Measurements from ENCODE around the gene BCAN. TPM values are rescaled to one million over a fixed set of nuclear protein-coding genes. Genes with fewer than 3 reads are reported as not detected.
A peak's percentile ranks its signal among the peaks of the same experiment; 100 is the strongest.

The BCAN gene
- total RNA-seq, 1 experiment from 2014 or later, result 1.2 TPM

DNA sequence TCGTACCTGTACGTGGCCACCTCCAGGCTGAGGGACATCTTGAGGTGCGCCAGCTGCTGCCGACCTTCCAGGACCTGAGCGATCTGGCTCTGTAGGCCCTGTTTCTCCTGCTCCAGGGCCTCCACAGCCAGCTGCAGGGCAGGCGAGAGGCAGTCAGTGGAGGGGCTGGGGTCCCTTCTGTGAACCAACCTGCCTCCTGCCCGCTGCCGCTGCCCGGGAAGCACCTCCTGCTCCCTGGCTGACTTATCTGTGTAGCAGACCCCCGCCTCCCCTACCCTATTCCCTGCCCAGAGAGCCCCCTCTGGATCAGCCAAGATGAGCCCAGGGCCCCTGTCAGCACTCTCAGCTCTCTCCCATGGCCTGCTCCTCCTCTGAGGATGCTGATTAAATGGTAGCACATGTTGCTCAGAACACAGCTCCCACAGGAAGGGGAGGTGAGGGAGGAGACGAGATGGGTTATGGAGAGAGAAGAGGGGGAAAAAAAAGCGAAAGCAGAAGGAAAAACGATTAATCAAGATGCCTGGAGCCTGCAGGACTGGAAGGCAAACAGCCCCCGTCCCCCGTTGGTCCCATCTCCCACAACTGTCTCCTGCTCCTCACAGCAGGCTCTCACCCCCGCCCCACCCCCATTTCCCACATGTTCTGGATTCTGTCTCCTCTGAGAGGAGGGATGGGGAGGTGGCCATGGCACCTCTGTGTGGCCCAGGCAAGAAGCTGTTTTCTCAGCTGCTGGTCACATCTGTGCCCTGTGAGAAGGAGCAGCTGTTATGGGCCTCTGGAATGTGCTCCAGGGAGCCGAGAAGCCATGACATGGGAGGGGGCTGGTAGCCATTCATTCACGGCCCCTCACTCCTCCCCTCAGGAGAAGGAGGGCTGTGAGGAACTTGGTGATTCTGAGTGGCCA lies 33.5 kb downstream of the BCAN start:
- no peak overlapping the region for H3K56ac ChIP-seq (ENCODE audit: insufficient read length, low read depth, low read length)
- H3K9me3 ChIP-seq (ENCODE audit: control insufficient read depth, low read depth, low read length), result no peaks in the 10 kb centered on the region
- H3K27ac ChIP-seq (ENCODE audit: insufficient read length, low read depth, low read length), result no peak overlapping the region
- Mint-ChIP-seq H3K4me3 (peak overlapping the region; percentile 81 to 86), H3K36me3 (ENCODE audit: insufficient read depth in 1 of 3, low read depth in 3 of 3) (peaks cover 35 to 48% (median 38%) of the 10 kb centered on the region in 3 experiments), H3K27me3 (ENCODE audit: low read depth) (peaks cover 23% of the 10 kb centered on the region), H3K9me3 (peaks cover 2 to 3% of the 10 kb centered on the region in 2 experiments; a peak in 3 of 5 replicates), H3K4me1 (peaks cover 55 to 64% of the 10 kb centered on the region in 2 experiments), H3K27ac (peak overlapping the region; percentile 70 to 100 (median 86); a peak in 6 of 7 replicates)
- TF ChIP-seq, protein P1, sequence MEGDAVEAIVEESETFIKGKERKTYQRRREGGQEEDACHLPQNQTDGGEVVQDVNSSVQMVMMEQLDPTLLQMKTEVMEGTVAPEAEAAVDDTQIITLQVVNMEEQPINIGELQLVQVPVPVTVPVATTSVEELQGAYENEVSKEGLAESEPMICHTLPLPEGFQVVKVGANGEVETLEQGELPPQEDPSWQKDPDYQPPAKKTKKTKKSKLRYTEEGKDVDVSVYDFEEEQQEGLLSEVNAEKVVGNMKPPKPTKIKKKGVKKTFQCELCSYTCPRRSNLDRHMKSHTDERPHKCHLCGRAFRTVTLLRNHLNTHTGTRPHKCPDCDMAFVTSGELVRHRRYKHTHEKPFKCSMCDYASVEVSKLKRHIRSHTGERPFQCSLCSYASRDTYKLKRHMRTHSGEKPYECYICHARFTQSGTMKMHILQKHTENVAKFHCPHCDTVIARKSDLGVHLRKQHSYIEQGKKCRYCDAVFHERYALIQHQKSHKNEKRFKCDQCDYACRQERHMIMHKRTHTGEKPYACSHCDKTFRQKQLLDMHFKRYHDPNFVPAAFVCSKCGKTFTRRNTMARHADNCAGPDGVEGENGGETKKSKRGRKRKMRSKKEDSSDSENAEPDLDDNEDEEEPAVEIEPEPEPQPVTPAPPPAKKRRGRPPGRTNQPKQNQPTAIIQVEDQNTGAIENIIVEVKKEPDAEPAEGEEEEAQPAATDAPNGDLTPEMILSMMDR (conservative IDR thresholded peaks at IDR 0.05), result no peak
- peak overlapping the region; percentile 62; the same call in 1 of the 2 replicates for H3K4ac ChIP-seq (ENCODE audit: low read depth, low read length)
- peak overlapping the region; percentile 48 for H3K9ac ChIP-seq (ENCODE audit: extremely low read depth, insufficient read length, low read length)
- H4K5ac ChIP-seq (ENCODE audit: insufficient read length, low read depth, low read length), result no peak overlapping the region
- no peaks in the 10 kb centered on the region for H3K27me3 ChIP-seq (ENCODE audit: insufficient read depth, low read length)
- H3K18ac ChIP-seq (ENCODE audit: insufficient read length, low read depth, low read length), result peak overlapping the region; percentile 15
- H3K4me2 ChIP-seq (ENCODE audit: insufficient read depth, insufficient read length, low read length), result peak overlapping the region; percentile 58
- no peak overlapping the region for H3T11ph ChIP-seq (ENCODE audit: low read length)
- H3K79me2 ChIP-seq (ENCODE audit: insufficient read depth, low read length), result peaks cover 4% of the 10 kb centered on the region; the same call in 1 of the 2 replicates
- no peak overlapping the region for H2BK5ac ChIP-seq (ENCODE audit: insufficient read length, low read length)
- H3K14ac ChIP-seq (ENCODE audit: insufficient read depth, low read length), result peak overlapping the region; percentile 94
- no peak overlapping the region for H3K23ac ChIP-seq (ENCODE audit: insufficient read length, low read depth, low read length)
- peaks cover 20% of the 10 kb centered on the region; the same call in 1 of the 2 replicates for H3K4me1 ChIP-seq (ENCODE audit: insufficient read depth, low read length)
- H2BK12ac ChIP-seq (ENCODE audit: insufficient read length, low read depth, low read length), result peak overlapping the region; percentile 85
- no peak overlapping the region for H4K8ac ChIP-seq (replicated peaks; ENCODE audit: insufficient read length, low read depth, low read length)
- no peaks in the 10 kb centered on the region for H4K20me1 ChIP-seq (ENCODE audit: control insufficient read depth, insufficient read depth, insufficient read length)
- no peak overlapping the region for H2AFZ ChIP-seq (ENCODE audit: low read length)
- H2BK15ac ChIP-seq (ENCODE audit: low read depth, low read length), result no peak overlapping the region
- peaks cover 8% of the 10 kb centered on the region for H3K79me1 ChIP-seq (ENCODE audit: insufficient read depth, low read depth, low read length, poor library complexity, severe bottlenecking)
- H2BK20ac ChIP-seq (ENCODE audit: low read depth, low read length, poor library complexity, severe bottlenecking), result no peak overlapping the region
- peak overlapping the region; percentile 93 for H4K91ac ChIP-seq (ENCODE audit: insufficient read length, low read depth, low read length)
- H3K23me2 ChIP-seq (ENCODE audit: insufficient read length, low read depth, low read length, poor library complexity, severe bottlenecking), result peaks cover 12% of the 10 kb centered on the region
- peak; percentile 62 for DNase-seq
- no peak overlapping the region for H2AK5ac ChIP-seq (ENCODE audit: insufficient read length, low read length)
- no CpG with 5 or more reads among the region's 18 CpGs for WGBS (ENCODE audit: extremely low coverage, insufficient read length, low lambda C conversion rate)
- no peak overlapping the region for H2BK120ac ChIP-seq (ENCODE audit: low read depth, low read length, poor library complexity, severe bottlenecking)
